Stimulated activated CD4-positive, alpha-beta T cell treated with anti-CD3 and anti-CD28 coated beads, Interleukin-4, amount 100 ng/mL, for 4 hours (primary cell): Measurements from ENCODE around the gene FAM3D.

Experiments
- DNase-seq, 2 experiments: peaks; one replicate each; pipeline ENCODE4 v3.0.0-alpha.2; 2020

FAM3D gene

GRCh38 chr3:58625196-58625824 lies 41.3 kb downstream of the FAM3D start:
- no peak for DNase-seq

- no peak for DNase-seq
Observed at GRCh38 chr3:58624550-58624949, 42.0 kb downstream of the FAM3D start.

- DNase-seq, result no peak
Observed at GRCh38 chr3:58623961-58624360, 42.6 kb downstream of the FAM3D start.

GRCh38 chr3:58623478-58623877 lies 43.1 kb downstream of the FAM3D start:
- no peak for DNase-seq

- DNase-seq, result no peak
Observed at GRCh38 chr3:58622892-58623291, 43.7 kb downstream of the FAM3D start.

GRCh38 chr3:58622436-58622835 lies 44.1 kb downstream of the FAM3D start:
- DNase-seq, result no peak

GRCh38 chr3:58621086-58621830 lies 45.3 kb downstream of the FAM3D start:
- DNase-seq, result no peak

GRCh38 chr3:58620421-58620820 lies 46.2 kb downstream of the FAM3D start:
- DNase-seq, result no peak

GRCh38 chr3:58617338-58617761 lies 49.2 kb downstream of the FAM3D start:
- DNase-seq, result no peak

GRCh38 chr3:58613236-58614132 lies 53.1 kb downstream of the FAM3D start:
- DNase-seq, result no peak

- no peak for DNase-seq
Observed at GRCh38 chr3:58612830-58613229, 53.7 kb downstream of the FAM3D start.

GRCh38 chr3:58609990-58610389 lies 56.6 kb downstream of the FAM3D start:
- no peak for DNase-seq

GRCh38 chr3:58608648-58609047 lies 57.9 kb downstream of the FAM3D start:
- no peak for DNase-seq

- no peak for DNase-seq
Observed at GRCh38 chr3:58607816-58608215, 58.8 kb downstream of the FAM3D start.

GRCh38 chr3:58606693-58607092 lies 59.9 kb downstream of the FAM3D start:
- DNase-seq, result no peak

- DNase-seq, result no peak
Observed at GRCh38 chr3:58604031-58604430, 62.5 kb downstream of the FAM3D start.

GRCh38 chr3:58603606-58604005 lies 63.0 kb downstream of the FAM3D start:
- no peak for DNase-seq

GRCh38 chr3:58597770-58598310 lies 68.7 kb downstream of the FAM3D start:
- no peak for DNase-seq

GRCh38 chr3:58596834-58597518 lies 69.6 kb downstream of the FAM3D start:
- DNase-seq, result no peak

GRCh38 chr3:58594117-58594516 lies 72.5 kb downstream of the FAM3D start:
- no peak for DNase-seq

- DNase-seq, result no peak
Observed at GRCh38 chr3:58591517-58592510, 74.8 kb downstream of the FAM3D start.
